ENCODE measurements around the gene TRIP13. TPM values are rescaled to one million over a fixed set of nuclear protein-coding genes. Genes with fewer than 3 reads are reported as not detected.

Gene TRIP13
- total and polyA plus RNA-seq, 2 experiments from 2014 or later, result 10.4 to 12.4 TPM

DNA sequence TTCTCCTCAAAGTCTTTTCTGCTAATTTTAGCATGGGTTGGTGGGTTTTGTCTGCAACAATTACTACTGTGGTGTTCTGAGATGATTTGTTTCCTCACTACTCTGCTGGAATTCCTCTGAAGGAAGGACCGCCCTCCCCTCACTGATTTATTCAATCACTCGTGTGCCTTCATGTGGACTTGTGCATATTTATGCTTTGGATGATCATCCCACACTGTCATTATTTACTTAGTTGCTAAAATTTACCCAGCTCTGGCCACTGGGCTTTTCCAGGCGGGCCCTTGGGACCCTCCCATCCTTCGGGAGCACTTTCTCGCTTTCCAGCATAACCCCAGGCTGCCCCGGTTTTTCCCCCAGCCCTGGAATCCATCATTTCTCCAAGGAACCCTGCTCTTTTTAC is 74.3 kb downstream of the TRIP13 start:
- H3K36me3 ChIP-seq, result no peaks in the 10 kb centered on the region
- no peaks in the 10 kb centered on the region for H3K9me3 ChIP-seq (ENCODE audit: low read depth)
- no peak overlapping the region for H3K4me3 ChIP-seq
- no peaks in the 10 kb centered on the region for H3K4me1 ChIP-seq (ENCODE audit: low read depth)
- no peak overlapping the region for H3K27ac ChIP-seq
- H3K27me3 ChIP-seq, result peaks cover 3% of the 10 kb centered on the region
- TF ChIP-seq, protein P1, sequence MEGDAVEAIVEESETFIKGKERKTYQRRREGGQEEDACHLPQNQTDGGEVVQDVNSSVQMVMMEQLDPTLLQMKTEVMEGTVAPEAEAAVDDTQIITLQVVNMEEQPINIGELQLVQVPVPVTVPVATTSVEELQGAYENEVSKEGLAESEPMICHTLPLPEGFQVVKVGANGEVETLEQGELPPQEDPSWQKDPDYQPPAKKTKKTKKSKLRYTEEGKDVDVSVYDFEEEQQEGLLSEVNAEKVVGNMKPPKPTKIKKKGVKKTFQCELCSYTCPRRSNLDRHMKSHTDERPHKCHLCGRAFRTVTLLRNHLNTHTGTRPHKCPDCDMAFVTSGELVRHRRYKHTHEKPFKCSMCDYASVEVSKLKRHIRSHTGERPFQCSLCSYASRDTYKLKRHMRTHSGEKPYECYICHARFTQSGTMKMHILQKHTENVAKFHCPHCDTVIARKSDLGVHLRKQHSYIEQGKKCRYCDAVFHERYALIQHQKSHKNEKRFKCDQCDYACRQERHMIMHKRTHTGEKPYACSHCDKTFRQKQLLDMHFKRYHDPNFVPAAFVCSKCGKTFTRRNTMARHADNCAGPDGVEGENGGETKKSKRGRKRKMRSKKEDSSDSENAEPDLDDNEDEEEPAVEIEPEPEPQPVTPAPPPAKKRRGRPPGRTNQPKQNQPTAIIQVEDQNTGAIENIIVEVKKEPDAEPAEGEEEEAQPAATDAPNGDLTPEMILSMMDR (IDR thresholded peaks at IDR 0.05; ENCODE audit: low read depth, low read length), result no peak
- no peak for DNase-seq (ENCODE audit: low read depth in 1 of 2, low spot score in 1 of 2)

Other genes with a start within 250 kb of the TRIP13 start
- 7.3 and 7.7 TPM in 2 replicates for gene TPPP, start 199.5 kb upstream of the TRIP13 start, total RNA-seq
- 2.6 and 3.7 TPM in 2 replicates for gene TPPP, start 199.5 kb upstream of the TRIP13 start, polyA plus RNA-seq
- gene ZDHHC11B, start 108.2 kb upstream of the TRIP13 start, total RNA-seq, result 2.9 and 4.2 TPM in 2 replicates
- 4.1 and 4.4 TPM in 2 replicates for gene ZDHHC11B, start 108.2 kb upstream of the TRIP13 start, polyA plus RNA-seq
- 12.4 and 12.7 TPM in 2 replicates for gene ZDHHC11, start 41.9 kb upstream of the TRIP13 start, total RNA-seq
- gene ZDHHC11, start 41.9 kb upstream of the TRIP13 start, polyA plus RNA-seq, result 5.0 and 12.4 TPM in 2 replicates
- gene BRD9, start 83 bp upstream of the TRIP13 start, total RNA-seq, result 23.5 and 36.9 TPM in 2 replicates
- gene BRD9, start 83 bp upstream of the TRIP13 start, polyA plus RNA-seq, result 20.8 and 24.5 TPM in 2 replicates
- 3.4 and 4.4 TPM in 2 replicates for gene NKD2, start 115.9 kb downstream of the TRIP13 start, total RNA-seq
- gene NKD2, start 115.9 kb downstream of the TRIP13 start, polyA plus RNA-seq, result 3.9 and 7.4 TPM in 2 replicates
- gene SLC12A7, start 219.2 kb downstream of the TRIP13 start, total RNA-seq, result 25.5 and 29.9 TPM in 2 replicates
- 14.1 and 21.9 TPM in 2 replicates for gene SLC12A7, start 219.2 kb downstream of the TRIP13 start, polyA plus RNA-seq

All from cardiac muscle cell (in vitro differentiated cells and primary cell).